Activated CD4-positive, alpha-beta T cell treated with anti-CD3 and anti-CD28 coated beads, Interleukin-2, amount 10 ng/mL, durations not matched to agents 24 days and 14 days (primary cell): ENCODE measurements around the gene CHST15. TPM values are rescaled to one million over a fixed set of nuclear protein-coding genes. Genes with fewer than 3 reads are reported as not detected.
"Not testable (repeated sequence)": the region's sequence is repeated elsewhere in the genome, so short reads cannot be mapped to it uniquely, and the experiment has no call there.

Source experiments
- DNase-seq: peaks from one replicate; pipeline ENCODE4 v3.0.0; 2022
- H3K27ac Mint-ChIP-seq: one replicate; pipeline ENCODE4 v1.8.0; 2022; ENCODE audit warnings: mild to moderate bottlenecking, mixed read lengths
- H3K27me3 Mint-ChIP-seq: one replicate; pipeline ENCODE4 v1.8.0; 2022; ENCODE audit warnings: mixed read lengths
- H3K36me3 Mint-ChIP-seq: one replicate; pipeline ENCODE4 v1.8.0; 2022; ENCODE audit warnings: low read depth, mild to moderate bottlenecking, mixed read lengths
- H3K4me1 Mint-ChIP-seq: one replicate; pipeline ENCODE4 v1.8.0; 2021; ENCODE audit warnings: mixed read lengths
- H3K4me3 Mint-ChIP-seq: one replicate; pipeline ENCODE4 v1.8.0; 2022; ENCODE audit warnings: mild to moderate bottlenecking, moderate library complexity, mixed read lengths
- H3K9me3 Mint-ChIP-seq: one replicate; pipeline ENCODE4 v1.8.0; 2021; ENCODE audit warnings: mixed read lengths
- intact Hi-C: fragments of 100-400 bp; cut with micrococcal nuclease; formaldehyde crosslinking; loops from one replicate; pipeline ENCODE4 v1.15.1; 2023
- total RNA-seq: library from RNA; stranded (reverse); gene quantifications from 2 replicates; pipeline ENCODE4 v1.2.3, GENCODE V29; 2022

The CHST15 gene
- total RNA-seq, 1 donor from 2014 or later: 0.16 TPM

DNA sequence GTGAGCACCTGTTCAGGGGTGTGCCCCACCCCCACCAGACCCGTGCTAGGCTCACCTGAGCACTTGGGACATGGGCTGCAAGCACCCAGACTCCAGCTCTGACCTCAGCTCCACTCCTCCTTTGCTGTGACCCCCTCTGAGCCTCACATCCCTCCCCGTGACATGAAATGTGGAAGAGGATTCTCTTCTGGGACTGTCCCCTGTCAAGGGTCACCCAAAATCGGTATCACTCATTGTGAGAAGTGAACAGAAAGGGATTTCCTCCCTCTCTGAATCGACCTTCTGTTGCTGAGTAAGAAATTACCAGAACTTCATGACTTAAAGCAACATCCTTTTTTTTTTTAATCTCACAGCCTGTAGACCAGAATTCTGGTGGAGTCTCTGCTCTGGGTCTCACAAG is 6.2 kb upstream of the CHST15 start:
- Mint-ChIP-seq H3K4me3 (no peak overlapping the region), H3K27me3 (peaks cover 23% of the 10 kb centered on the region), H3K36me3 (no peaks in the 10 kb centered on the region), H3K27ac (no peak overlapping the region), H3K9me3 (no peaks in the 10 kb centered on the region), H3K4me1 (no peaks in the 10 kb centered on the region)
- intact Hi-C loops: no loop called here
- no peak for DNase-seq

DNA sequence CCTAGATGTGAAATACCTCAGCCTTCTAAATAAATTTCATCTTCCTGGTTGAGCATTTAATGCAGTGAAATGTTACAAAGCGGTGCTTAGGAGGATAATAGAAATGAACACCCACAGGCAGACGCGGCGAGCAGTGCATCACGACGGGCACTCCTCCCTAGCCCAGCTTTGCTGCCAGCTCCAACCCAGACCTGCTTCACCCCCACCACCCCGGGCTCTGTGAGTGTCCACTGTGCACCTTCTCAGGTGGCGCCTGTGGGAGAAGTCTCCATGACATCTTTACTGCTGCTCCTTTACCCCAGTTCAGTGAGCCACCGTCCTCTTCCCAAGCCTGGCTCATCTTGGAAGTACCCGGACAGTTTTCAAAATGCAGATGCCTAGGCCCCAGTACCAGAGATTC is 5.2 kb upstream of the CHST15 start:
- intact Hi-C loops: no loop called here

DNA sequence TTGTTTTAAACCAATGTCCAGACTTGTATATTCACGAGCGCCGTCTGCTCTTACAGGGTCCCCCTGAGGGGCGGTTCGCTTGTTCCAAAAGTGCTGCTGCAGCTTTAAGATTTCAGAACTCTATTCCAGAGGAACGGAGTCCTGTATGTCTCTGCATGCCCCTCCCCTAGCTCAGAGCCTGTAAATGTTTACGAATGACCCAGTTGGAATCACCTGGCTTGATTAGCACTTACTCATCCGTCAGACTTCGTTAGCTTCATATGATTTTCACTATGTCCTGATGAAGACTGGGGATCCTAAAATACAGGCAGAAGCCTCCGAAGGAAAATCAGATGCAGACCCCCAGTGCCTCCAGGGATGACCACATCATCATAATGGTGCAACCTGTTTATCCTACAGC is 4.5 kb upstream of the CHST15 start:
- Mint-ChIP-seq H3K27ac (no peak overlapping the region), H3K27me3 (peaks cover 28% of the 10 kb centered on the region), H3K4me3 (no peak overlapping the region), H3K4me1 (no peaks in the 10 kb centered on the region), H3K9me3 (no peaks in the 10 kb centered on the region), H3K36me3 (no peaks in the 10 kb centered on the region)
- intact Hi-C loops: no loop called here
- DNase-seq: no peak

More for the DNA sequence above, 5.2 kb upstream of the CHST15 start:
- no peaks in the 10 kb centered on the region for H3K9me3 Mint-ChIP-seq
- peaks cover 28% of the 10 kb centered on the region for H3K27me3 Mint-ChIP-seq
- no peak overlapping the region for H3K27ac Mint-ChIP-seq
- no peaks in the 10 kb centered on the region for H3K4me1 Mint-ChIP-seq
- no peak overlapping the region for H3K4me3 Mint-ChIP-seq
- no peaks in the 10 kb centered on the region for H3K36me3 Mint-ChIP-seq
- DNase-seq: no peak

DNA sequence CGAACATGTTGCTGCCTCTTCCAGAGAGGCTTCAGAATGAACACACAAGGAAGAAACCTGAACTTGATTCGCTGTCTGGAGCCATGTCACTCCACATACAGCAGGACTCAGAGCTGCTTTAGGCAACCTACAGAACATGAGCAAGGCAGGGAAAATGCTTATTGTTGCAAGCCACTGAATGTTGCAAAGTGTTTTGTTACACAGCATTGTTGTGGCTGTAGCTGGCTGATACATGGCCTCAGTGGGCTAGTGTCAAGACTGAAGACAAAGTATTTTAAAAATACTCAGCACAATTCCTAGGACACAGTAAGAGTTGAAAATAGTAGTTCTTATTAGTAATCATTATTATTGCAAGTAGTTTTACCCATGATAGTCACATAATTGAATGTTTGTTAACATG is 3.1 kb upstream of the CHST15 start:
- no peaks in the 10 kb centered on the region for H3K4me1 Mint-ChIP-seq
- intact Hi-C loops: no loop called here
- no peaks in the 10 kb centered on the region for H3K9me3 Mint-ChIP-seq
- no peaks in the 10 kb centered on the region for H3K36me3 Mint-ChIP-seq
- no peak for DNase-seq
- peaks cover 30% of the 10 kb centered on the region for H3K27me3 Mint-ChIP-seq
- no peak overlapping the region for H3K27ac Mint-ChIP-seq
- no peak overlapping the region for H3K4me3 Mint-ChIP-seq

DNA sequence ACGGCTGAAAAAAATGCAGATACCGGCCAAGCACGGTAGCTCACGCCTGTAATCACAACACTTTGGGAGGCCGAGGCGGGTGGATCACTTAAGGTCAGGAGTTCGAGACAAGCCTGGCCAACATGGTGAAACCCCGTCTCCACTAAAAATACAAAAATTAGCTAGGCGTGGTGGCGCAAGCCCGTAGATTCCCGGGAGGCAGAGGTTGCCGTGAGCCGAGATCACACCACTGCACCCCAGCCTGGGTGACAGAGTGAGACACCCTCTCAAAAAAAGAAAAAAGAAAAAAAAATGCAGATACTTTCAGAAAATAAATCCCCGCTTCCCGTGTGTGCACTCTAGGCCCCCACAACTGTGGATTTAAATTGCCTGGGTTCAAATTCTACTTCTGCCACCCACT is 2.4 kb upstream of the CHST15 start:
- DNase-seq, H3K4me1 Mint-ChIP-seq, H3K9me3 Mint-ChIP-seq, H3K4me3 Mint-ChIP-seq, H3K36me3 Mint-ChIP-seq, H3K27ac Mint-ChIP-seq, intact Hi-C loops: not testable (repeated sequence)
- H3K27me3 Mint-ChIP-seq: peaks cover 37% of the 10 kb centered on the region

DNA sequence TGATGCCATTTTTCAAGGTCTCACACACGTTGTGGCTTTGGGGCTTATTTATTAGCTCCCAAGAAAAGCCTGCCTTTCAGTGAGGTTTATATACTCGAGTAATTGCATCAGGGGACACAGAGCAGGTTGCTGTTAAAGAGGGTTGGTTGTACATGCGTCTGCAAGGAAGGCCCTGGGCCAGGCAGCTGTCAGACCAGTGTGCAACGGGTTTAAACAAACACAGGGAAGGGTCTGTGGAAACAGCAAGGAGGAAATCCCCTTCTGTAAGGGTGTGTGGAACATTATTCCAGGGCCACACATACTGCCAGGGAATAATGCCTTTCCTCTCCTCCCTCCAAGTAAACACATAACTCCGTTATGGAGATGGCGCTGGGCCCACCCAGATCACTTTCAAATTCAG is 1.7 kb upstream of the CHST15 start:
- intact Hi-C loops: no loop called here
- H3K27ac Mint-ChIP-seq: no peak overlapping the region
- no peaks in the 10 kb centered on the region for H3K36me3 Mint-ChIP-seq
- H3K9me3 Mint-ChIP-seq: no peaks in the 10 kb centered on the region
- no peaks in the 10 kb centered on the region for H3K4me1 Mint-ChIP-seq
- no peak for DNase-seq
- H3K4me3 Mint-ChIP-seq: no peak overlapping the region
- H3K27me3 Mint-ChIP-seq: peaks cover 44% of the 10 kb centered on the region

DNA sequence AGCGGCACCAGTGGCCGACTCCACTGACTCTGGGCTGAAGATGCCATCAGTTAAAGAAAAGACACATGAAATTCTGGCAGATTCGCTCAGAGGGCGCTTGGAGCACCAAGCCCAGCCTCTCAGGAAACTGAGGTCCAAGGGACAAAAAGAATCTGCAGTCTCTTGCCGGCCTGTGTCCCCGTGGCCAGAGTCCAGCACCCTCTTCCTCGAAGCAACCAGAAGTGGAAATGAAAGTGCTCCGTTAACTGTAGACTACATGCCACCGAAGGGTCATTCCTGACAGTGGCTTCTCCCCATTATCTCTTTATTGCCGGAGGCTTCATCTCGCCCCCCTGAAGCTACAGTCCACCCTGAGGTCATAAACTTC is 1.0 kb upstream of the CHST15 start:
- Mint-ChIP-seq H3K4me1 (no peaks in the 10 kb centered on the region), H3K36me3 (no peaks in the 10 kb centered on the region), H3K27me3 (peaks cover 50% of the 10 kb centered on the region), H3K9me3 (no peaks in the 10 kb centered on the region), H3K27ac (no peak overlapping the region), H3K4me3 (no peak overlapping the region)
- intact Hi-C loops: no loop called here
- no peak for DNase-seq

DNA sequence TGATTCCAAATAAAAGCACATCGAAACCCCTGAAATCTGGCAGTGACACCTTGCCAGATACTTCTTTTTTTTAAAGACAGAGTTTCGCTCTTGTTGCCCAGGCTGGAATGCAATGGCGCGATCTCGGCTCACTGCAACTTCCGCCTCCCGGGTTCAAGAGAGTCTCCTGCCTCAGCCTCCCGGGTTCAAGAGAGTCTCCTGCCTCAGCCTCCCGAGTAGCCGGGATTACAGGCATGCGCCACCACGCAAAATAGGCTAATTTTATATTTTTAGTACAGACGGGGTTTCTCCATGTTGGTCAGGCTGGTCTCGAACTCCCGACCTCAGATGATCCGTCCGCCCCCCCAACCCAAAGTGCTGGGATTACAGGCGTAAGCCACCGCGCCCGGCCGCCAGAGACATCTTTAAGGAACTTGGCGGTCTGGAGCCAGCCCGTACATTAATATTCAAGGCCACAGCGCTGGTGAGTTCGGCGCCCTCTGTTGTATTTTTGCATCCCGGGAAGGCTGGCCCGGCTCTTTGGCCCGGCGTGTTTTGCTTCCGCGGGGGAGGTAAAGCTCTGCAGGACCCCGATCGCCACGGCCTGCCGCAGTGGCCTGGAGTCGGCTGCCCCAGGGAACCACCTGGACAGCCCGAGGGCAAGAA is 498 bp upstream of the CHST15 start:
- H3K4me1 Mint-ChIP-seq, DNase-seq, H3K36me3 Mint-ChIP-seq, H3K9me3 Mint-ChIP-seq, H3K27ac Mint-ChIP-seq, intact Hi-C loops: not testable (repeated sequence)
- H3K4me3 Mint-ChIP-seq: peak overlapping the region; percentile 28
- peaks cover 55% of the 10 kb centered on the region for H3K27me3 Mint-ChIP-seq

DNA sequence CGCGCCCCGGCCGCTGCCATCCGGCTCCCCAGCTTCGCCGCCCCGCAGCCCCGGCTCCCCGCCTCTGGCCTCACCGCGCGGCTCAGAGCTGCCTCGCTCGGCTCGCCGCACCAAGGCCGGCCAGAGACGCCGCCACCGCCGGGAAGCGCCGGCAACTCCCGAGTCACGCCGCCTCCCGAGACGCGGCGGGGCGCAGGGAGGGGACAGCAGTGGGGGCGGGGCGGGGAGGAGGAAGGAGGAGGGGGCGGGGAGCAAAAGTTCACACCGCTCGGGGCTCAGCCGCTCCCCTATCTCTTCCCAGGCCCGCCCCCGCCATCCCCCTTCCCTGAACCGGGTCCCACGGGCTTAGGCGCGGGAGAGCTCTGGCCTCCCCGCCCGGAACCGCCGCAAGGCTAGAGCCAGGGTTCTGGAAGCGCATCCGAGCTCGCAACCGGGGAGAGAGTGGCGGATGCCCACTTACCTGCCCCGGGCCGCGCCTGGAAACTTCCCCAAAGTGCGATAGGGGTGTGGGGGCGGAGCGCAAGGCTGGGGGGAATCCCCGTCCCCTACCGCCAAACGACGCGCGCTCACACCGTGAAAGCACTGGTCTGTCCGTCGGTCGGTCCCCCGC is 1.0 kb downstream of the CHST15 start:
- DNase-seq: peak; percentile 67
- peak overlapping the region; percentile 67 for H3K4me3 Mint-ChIP-seq
- no peaks in the 10 kb centered on the region for H3K9me3 Mint-ChIP-seq
- H3K27ac Mint-ChIP-seq: no peak overlapping the region
- H3K4me1 Mint-ChIP-seq: no peaks in the 10 kb centered on the region
- intact Hi-C loops: no loop called here
- H3K36me3 Mint-ChIP-seq: no peaks in the 10 kb centered on the region
- H3K27me3 Mint-ChIP-seq: peaks cover 58% of the 10 kb centered on the region

DNA sequence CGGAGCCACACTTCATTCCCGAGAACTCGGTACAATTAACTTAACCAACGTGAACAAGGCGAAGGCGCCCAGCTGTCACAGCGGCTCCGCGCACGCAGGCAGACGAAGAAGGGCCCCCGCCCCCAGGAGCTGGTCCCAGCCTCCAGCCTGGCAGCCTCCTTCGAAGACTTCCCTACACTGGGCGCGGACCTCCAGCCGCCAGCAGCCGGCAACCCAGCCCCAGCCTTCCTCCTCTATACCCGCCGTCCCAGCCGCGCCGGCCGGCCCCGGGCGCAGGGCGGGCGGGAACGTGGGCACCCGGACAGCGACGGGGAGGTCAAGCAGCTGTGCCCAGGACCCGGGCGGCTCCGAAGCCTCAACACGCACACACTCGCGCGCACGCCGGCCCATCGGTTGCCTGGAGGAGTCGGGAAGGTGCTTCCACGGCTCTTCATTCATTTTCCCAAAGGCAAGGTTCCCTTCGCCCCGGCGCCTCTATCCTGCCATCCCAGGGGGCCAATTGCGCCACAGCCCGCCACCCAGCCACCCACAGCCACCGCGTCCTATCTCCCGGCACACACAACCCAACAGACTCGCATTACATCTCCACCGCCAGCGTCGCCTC is 1.6 kb downstream of the CHST15 start:
- Mint-ChIP-seq H3K27ac (no peak overlapping the region), H3K4me3 (peak overlapping the region; percentile 67), H3K9me3 (no peaks in the 10 kb centered on the region), H3K36me3 (no peaks in the 10 kb centered on the region), H3K27me3 (peaks cover 58% of the 10 kb centered on the region), H3K4me1 (no peaks in the 10 kb centered on the region)
- DNase-seq: no peak
- intact Hi-C loops: no loop called here

DNA sequence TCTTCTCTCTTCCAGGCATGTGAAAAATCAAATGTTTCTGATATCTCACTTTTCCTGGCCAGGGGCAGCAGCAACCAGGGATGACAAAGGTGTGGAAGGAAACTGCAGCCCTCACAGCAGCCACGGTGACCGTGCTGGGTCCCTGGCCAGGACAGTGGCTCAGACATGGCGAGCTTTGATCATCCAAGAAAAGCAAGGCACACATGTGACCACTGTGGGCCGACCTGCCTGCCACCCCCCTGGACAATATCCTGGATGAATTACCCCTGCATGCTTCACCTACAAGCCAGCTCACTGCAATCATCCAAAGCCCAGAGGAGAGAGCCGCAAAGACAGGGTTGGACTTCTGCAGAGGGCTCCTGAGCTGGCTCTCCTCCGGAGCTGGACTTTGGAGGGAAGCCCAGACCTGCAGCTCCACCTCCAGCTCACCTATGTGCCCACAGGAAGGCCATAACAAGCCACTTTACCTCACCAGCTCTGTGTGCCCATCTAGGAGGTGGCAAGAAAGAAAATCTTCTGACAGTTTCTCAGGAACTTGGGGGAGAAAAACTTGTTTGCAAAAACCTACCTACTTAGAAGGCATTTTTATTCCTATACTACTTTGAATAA is 2.7 kb downstream of the CHST15 start:
- peaks cover 51% of the 10 kb centered on the region for H3K27me3 Mint-ChIP-seq
- intact Hi-C loops: no loop called here
- no peak for DNase-seq
- H3K4me3 Mint-ChIP-seq: no peak overlapping the region
- H3K4me1 Mint-ChIP-seq: no peaks in the 10 kb centered on the region
- no peaks in the 10 kb centered on the region for H3K9me3 Mint-ChIP-seq
- no peaks in the 10 kb centered on the region for H3K36me3 Mint-ChIP-seq
- H3K27ac Mint-ChIP-seq: no peak overlapping the region

DNA sequence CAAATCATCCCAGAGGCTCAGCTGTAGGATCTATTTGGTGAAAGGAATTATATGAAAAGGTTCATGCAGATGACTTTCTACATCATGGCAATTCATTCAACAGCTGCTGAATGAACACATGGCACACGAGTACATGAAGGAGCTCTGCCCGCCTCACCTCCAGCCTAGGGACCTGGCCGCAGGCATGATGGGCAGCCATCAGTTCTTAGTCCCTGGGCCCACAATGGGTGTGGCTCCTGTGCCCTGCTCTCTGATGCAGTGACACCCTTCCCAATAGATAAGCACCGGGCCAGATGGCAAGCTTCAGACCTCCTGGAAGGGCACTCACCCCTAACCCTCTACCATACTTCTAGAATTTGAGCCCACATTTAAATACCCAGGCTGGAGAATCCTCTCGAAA is 3.5 kb downstream of the CHST15 start:
- DNase-seq: no peak
- H3K4me3 Mint-ChIP-seq: no peak overlapping the region
- H3K27ac Mint-ChIP-seq: no peak overlapping the region
- no peaks in the 10 kb centered on the region for H3K36me3 Mint-ChIP-seq
- peaks cover 43% of the 10 kb centered on the region for H3K27me3 Mint-ChIP-seq
- no peaks in the 10 kb centered on the region for H3K9me3 Mint-ChIP-seq
- intact Hi-C loops: no loop called here
- H3K4me1 Mint-ChIP-seq: no peaks in the 10 kb centered on the region

DNA sequence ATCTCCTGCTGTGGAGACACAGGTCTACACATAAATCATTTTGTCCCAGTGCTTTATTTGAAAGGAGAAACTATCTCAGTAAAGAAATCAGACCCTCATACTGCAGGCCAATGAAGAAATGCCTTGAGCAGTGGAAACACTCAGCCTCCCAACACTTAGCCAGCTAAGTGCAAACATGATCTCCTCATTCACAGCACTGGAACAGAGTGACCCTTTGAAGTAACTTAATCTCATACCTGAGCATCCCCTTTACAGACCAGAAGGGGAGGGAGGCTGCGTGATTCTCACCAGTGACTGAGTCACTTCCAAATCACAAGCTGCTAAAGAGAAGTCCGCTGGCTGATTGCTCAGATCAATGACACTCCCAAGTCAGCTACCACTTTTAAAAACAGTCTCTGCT is 4.5 kb downstream of the CHST15 start:
- H3K27me3 Mint-ChIP-seq: peaks cover 38% of the 10 kb centered on the region
- H3K9me3 Mint-ChIP-seq: no peaks in the 10 kb centered on the region
- no peak for DNase-seq
- H3K4me3 Mint-ChIP-seq: no peak overlapping the region
- no peaks in the 10 kb centered on the region for H3K36me3 Mint-ChIP-seq
- H3K4me1 Mint-ChIP-seq: no peaks in the 10 kb centered on the region
- intact Hi-C loops: no loop called here
- no peak overlapping the region for H3K27ac Mint-ChIP-seq
